ENCODE measurements around the gene PCNT. TPM values are rescaled to one million over a fixed set of nuclear protein-coding genes. Genes with fewer than 3 reads are reported as not detected.

The PCNT gene
- total RNA-seq, 1 experiment from 2014 or later: 38.4 TPM

DNA sequence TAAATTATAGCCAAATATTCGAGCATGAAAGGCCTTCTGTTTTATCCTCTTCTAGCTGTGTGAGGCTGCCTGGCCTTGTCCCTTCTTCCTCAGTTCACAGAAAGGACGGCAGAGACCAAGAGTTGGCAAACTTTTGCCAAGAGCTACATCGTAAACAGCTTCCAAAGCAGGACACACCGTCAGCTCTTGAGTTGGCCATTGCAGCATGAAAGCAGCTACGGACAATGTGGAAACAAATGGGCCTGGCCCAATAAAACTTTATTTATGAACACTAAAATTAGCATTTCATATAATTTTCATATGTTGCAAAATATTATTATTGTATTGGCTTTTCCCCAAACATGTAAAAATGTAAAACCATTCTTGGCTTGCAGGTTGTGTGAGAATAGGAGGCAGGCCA is 11.0 kb upstream of the PCNT start:
- Mint-ChIP-seq H3K4me1 (ENCODE audit: low read depth, unreplicated experiment) (no peaks in the 10 kb centered on the region), H3K36me3 (ENCODE audit: insufficient read depth, unreplicated experiment) (peaks cover 5% of the 10 kb centered on the region), H3K27me3 (ENCODE audit: insufficient read depth, unreplicated experiment) (no peaks in the 10 kb centered on the region), H3K9me3 (ENCODE audit: unreplicated experiment) (no peaks in the 10 kb centered on the region), H3K4me3 (ENCODE audit: unreplicated experiment) (no peak overlapping the region), H3K27ac (ENCODE audit: unreplicated experiment) (no peak overlapping the region)
- intact Hi-C loops (cut with micrococcal nuclease; ENCODE audit: unreplicated experiment): no loop called here
- H3K27me3 ChIP-seq (replicated peaks; ENCODE audit: control insufficient read depth, insufficient read depth, low read length): no peaks in the 10 kb centered on the region
- H3K9me3 ChIP-seq: no peaks in the 10 kb centered on the region
- BruUV-seq (replicated peaks): no TSS peak
- CTCF ChIA-PET: interaction anchor here (0.7 kb wide), 1 partner anchor 12 kb away, joined by 3 read pairs; no protein-coding TSS in a partner anchor
- POLR2A ChIA-PET: no interaction called here
- H3K4me1 ChIP-seq: no peaks in the 10 kb centered on the region
- H3K4me3 ChIP-seq (ENCODE audit: low read depth, low read length): no peak overlapping the region
- TF ChIP-seq, protein P1, sequence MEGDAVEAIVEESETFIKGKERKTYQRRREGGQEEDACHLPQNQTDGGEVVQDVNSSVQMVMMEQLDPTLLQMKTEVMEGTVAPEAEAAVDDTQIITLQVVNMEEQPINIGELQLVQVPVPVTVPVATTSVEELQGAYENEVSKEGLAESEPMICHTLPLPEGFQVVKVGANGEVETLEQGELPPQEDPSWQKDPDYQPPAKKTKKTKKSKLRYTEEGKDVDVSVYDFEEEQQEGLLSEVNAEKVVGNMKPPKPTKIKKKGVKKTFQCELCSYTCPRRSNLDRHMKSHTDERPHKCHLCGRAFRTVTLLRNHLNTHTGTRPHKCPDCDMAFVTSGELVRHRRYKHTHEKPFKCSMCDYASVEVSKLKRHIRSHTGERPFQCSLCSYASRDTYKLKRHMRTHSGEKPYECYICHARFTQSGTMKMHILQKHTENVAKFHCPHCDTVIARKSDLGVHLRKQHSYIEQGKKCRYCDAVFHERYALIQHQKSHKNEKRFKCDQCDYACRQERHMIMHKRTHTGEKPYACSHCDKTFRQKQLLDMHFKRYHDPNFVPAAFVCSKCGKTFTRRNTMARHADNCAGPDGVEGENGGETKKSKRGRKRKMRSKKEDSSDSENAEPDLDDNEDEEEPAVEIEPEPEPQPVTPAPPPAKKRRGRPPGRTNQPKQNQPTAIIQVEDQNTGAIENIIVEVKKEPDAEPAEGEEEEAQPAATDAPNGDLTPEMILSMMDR (IDR thresholded peaks at IDR 0.05; ENCODE audit: insufficient read depth in 1 of 2, low read depth in 1 of 2, low read length in 1 of 2, severe bottlenecking in 1 of 2, unreplicated experiment in 1 of 2): no peak
- no peaks in the 10 kb centered on the region for H3K36me3 ChIP-seq (ENCODE audit: control insufficient read depth, insufficient read depth, low read length)
- DNase-seq: no peak

DNA sequence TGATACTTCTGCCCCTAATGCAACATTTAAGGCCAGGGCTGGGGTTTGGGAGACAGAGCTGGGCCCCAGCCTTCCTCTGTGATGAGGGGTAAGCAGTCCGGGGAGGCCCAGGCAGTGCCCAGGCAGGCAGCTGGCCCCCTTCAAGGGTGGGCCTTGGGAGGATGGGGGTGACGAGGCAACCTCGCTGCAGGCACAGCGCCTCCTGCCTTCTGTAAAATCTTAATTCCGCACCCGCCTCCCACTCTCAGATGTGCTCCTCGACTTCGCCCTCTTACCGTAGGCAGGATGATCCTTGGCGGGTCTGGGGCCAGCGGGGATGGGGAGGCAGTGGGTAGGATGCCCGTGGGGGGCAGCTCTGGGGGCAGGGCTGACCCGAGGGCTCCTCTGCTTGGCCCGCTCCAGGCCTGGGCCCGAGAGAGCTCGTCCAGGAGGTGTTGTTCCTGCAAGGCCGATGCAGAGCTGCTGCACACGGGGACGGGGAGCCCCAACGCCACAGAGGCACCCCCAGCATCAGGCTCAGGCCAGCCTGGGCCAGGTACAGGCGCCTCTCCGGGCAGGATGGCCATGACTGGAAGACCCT is 9.4 kb upstream of the PCNT start:
- H3K4me1 ChIP-seq: no peaks in the 10 kb centered on the region
- ChIA-PET CTCF (no interaction called here), POLR2A (no interaction called here)
- H3K27ac Mint-ChIP-seq (ENCODE audit: unreplicated experiment): no peak overlapping the region
- no peak for DNase-seq
- intact Hi-C loops (cut with micrococcal nuclease; ENCODE audit: unreplicated experiment): no loop called here
- H3K9me3 Mint-ChIP-seq (ENCODE audit: unreplicated experiment): no peaks in the 10 kb centered on the region
- no peaks in the 10 kb centered on the region for H3K27me3 ChIP-seq (replicated peaks; ENCODE audit: control insufficient read depth, insufficient read depth, low read length)
- H3K9me3 ChIP-seq: no peaks in the 10 kb centered on the region
- no peaks in the 10 kb centered on the region for H3K36me3 ChIP-seq (ENCODE audit: control insufficient read depth, insufficient read depth, low read length)
- no peaks in the 10 kb centered on the region for H3K4me1 Mint-ChIP-seq (ENCODE audit: low read depth, unreplicated experiment)
- H3K4me3 Mint-ChIP-seq (ENCODE audit: unreplicated experiment): no peak overlapping the region
- peaks cover 5% of the 10 kb centered on the region for H3K36me3 Mint-ChIP-seq (ENCODE audit: insufficient read depth, unreplicated experiment)
- BruUV-seq (replicated peaks): no TSS peak
- TF ChIP-seq, protein P1 (IDR thresholded peaks at IDR 0.05; ENCODE audit: insufficient read depth in 1 of 2, low read depth in 1 of 2, low read length in 1 of 2, severe bottlenecking in 1 of 2, unreplicated experiment in 1 of 2): no peak
- no peaks in the 10 kb centered on the region for H3K27me3 Mint-ChIP-seq (ENCODE audit: insufficient read depth, unreplicated experiment)
- no peak overlapping the region for H3K4me3 ChIP-seq (ENCODE audit: low read depth, low read length)

DNA sequence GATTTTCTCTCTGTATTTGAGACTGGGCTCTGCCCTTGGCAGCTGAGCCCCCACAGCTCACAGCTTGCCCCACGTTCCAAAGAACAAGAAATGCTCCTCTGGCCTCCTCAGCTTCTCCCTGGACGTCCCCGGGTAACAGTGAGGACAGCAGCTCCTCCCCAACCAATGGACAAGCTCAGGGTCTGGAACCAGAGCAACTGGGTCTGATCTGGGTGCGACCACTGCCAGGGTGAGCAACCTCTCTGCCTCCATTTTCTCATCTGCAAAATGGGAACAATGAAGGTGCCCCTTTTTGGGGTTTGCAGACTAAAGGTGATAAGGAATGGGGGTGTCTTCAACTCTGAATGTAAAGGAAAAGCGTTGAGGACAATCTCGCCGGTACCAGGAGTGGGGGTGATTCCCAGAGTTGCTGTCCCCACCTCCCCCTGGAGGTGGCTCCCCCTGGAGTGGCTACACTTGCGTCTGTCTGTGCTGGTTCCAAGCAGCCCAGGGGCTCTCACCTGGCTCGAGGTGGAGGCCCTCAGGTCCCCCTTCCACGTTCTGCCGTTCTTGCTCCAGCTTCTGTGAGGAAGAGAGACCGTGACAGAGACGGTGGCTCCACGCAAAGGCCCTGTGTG is 7.1 kb upstream of the PCNT start:
- Histone ChIP-seq H3K9me3 (no peaks in the 10 kb centered on the region), H3K4me1 (no peaks in the 10 kb centered on the region; the same call in 1 of the 2 replicates), H3K4me3 (ENCODE audit: low read depth, low read length) (no peak overlapping the region), H3K36me3 (ENCODE audit: control insufficient read depth, insufficient read depth, low read length) (no peaks in the 10 kb centered on the region), H3K27me3 (replicated peaks; ENCODE audit: control insufficient read depth, insufficient read depth, low read length) (no peaks in the 10 kb centered on the region)
- intact Hi-C loops (cut with micrococcal nuclease; ENCODE audit: unreplicated experiment): no loop called here
- Mint-ChIP-seq H3K4me1 (ENCODE audit: low read depth, unreplicated experiment) (no peaks in the 10 kb centered on the region), H3K27ac (ENCODE audit: unreplicated experiment) (no peak overlapping the region), H3K4me3 (ENCODE audit: unreplicated experiment) (no peak overlapping the region), H3K9me3 (ENCODE audit: unreplicated experiment) (no peaks in the 10 kb centered on the region), H3K27me3 (ENCODE audit: insufficient read depth, unreplicated experiment) (no peaks in the 10 kb centered on the region), H3K36me3 (ENCODE audit: insufficient read depth, unreplicated experiment) (peaks cover 11% of the 10 kb centered on the region)
- POLR2A ChIA-PET: no interaction called here
- no TSS peak for BruUV-seq (replicated peaks)
- DNase-seq: no peak
- TF ChIP-seq, protein P1 (IDR thresholded peaks at IDR 0.05; ENCODE audit: insufficient read depth in 1 of 2, low read depth in 1 of 2, low read length in 1 of 2, severe bottlenecking in 1 of 2, unreplicated experiment in 1 of 2): no peak
- CTCF ChIA-PET: no interaction called here
